ENCODE data around the gene ESM1. TPM values are rescaled to one million over a fixed set of nuclear protein-coding genes. Genes with fewer than 3 reads are reported as not detected.

ESM1 gene
- total RNA-seq, 2 experiments from 2014 or later = not detected

- ChIA-PET CTCF (interaction anchor here (0.6 to 1.7 kb wide), 6 partner anchors 11 to 201 kb away, joined by 3 to 4 read pairs (median 4); no protein-coding TSS in a partner anchor), POLR2A (no interaction called here)
- no peak overlapping the region for H3K27ac Mint-ChIP-seq
- peaks cover 5% of the 10 kb centered on the region for H3K36me3 Mint-ChIP-seq (ENCODE audit: low read depth)
- peaks cover 14% of the 10 kb centered on the region for H3K27me3 Mint-ChIP-seq
- peaks cover 7% of the 10 kb centered on the region for H3K9me3 Mint-ChIP-seq
- no peak for DNase-seq
- no peaks in the 10 kb centered on the region for H3K4me1 Mint-ChIP-seq
- no peak overlapping the region for H3K4me3 Mint-ChIP-seq
Observed at GRCh38 chr5:54969856-54970828, 15.3 kb downstream of the ESM1 start.

- H3K4me3 Mint-ChIP-seq = no peak overlapping the region
- H3K27ac Mint-ChIP-seq = no peak overlapping the region
Observed at GRCh38 chr5:54969242-54969641, 16.2 kb downstream of the ESM1 start.

GRCh38 chr5:54965806-54966205 lies 19.6 kb downstream of the ESM1 start:
- no peak for DNase-seq
- peaks cover 14% of the 10 kb centered on the region for H3K27me3 Mint-ChIP-seq
- H3K4me3 Mint-ChIP-seq = no peak overlapping the region
- no peak overlapping the region for H3K27ac Mint-ChIP-seq
- peaks cover 23% of the 10 kb centered on the region for H3K9me3 Mint-ChIP-seq
- peaks cover 13% of the 10 kb centered on the region for H3K36me3 Mint-ChIP-seq (ENCODE audit: low read depth)
- peaks cover 5% of the 10 kb centered on the region for H3K4me1 Mint-ChIP-seq
- CTCF ChIA-PET = interaction anchor here (0.6 to 3.1 kb wide), 8 partner anchors 9 to 337 kb away, joined by 3 to 15 read pairs (median 4); no protein-coding TSS in a partner anchor
- POLR2A ChIA-PET = no interaction called here

More at GRCh38 chr5:54969242-54969641, 16.2 kb downstream of the ESM1 start:
- H3K4me1 Mint-ChIP-seq = peaks cover 5% of the 10 kb centered on the region
- DNase-seq = no peak
- CTCF ChIA-PET = interaction anchor here (0.6 to 1.7 kb wide), 4 partner anchors 10 to 178 kb away, joined by 3 to 4 read pairs (median 4); no protein-coding TSS in a partner anchor
- peaks cover 10% of the 10 kb centered on the region for H3K27me3 Mint-ChIP-seq
- POLR2A ChIA-PET = no interaction called here
- H3K9me3 Mint-ChIP-seq = peaks cover 13% of the 10 kb centered on the region
- H3K36me3 Mint-ChIP-seq (ENCODE audit: low read depth) = peaks cover 8% of the 10 kb centered on the region

- no peak overlapping the region for H3K4me3 Mint-ChIP-seq
- peaks cover 7% of the 10 kb centered on the region for H3K4me1 Mint-ChIP-seq
- CTCF ChIA-PET = interaction anchor here (0.5 to 3.1 kb wide), 6 partner anchors 11 to 130 kb away, joined by 3 to 15 read pairs (median 4); no protein-coding TSS in a partner anchor
Observed at GRCh38 chr5:54964405-54964804, 21.0 kb downstream of the ESM1 start.

GRCh38 chr5:54959673-54960418 lies 25.5 kb downstream of the ESM1 start:
- Mint-ChIP-seq H3K27me3 (peaks cover 21% of the 10 kb centered on the region), H3K9me3 (peaks cover 20% of the 10 kb centered on the region), H3K4me1 (peaks cover 7% of the 10 kb centered on the region), H3K4me3 (no peak overlapping the region), H3K27ac (no peak overlapping the region), H3K36me3 (ENCODE audit: low read depth) (peaks cover 13% of the 10 kb centered on the region)
- ChIA-PET CTCF (interaction anchor here (0.6 to 3.1 kb wide), 15 partner anchors 10 to 187 kb away, joined by 3 to 27 read pairs (median 3); partner anchors contain the start of gene ESM1), POLR2A (interaction anchor here (1.1 kb wide), 1 partner anchor 76 kb away, joined by 3 read pairs; no protein-coding TSS in a partner anchor)
- peak; percentile 21 for DNase-seq

More at GRCh38 chr5:54964405-54964804, 21.0 kb downstream of the ESM1 start:
- Mint-ChIP-seq H3K27me3 (peaks cover 15% of the 10 kb centered on the region), H3K36me3 (ENCODE audit: low read depth) (peaks cover 14% of the 10 kb centered on the region), H3K9me3 (peaks cover 23% of the 10 kb centered on the region), H3K27ac (no peak overlapping the region)
- POLR2A ChIA-PET = no interaction called here
- DNase-seq = no peak

GRCh38 chr5:54956922-54957321 lies 28.5 kb downstream of the ESM1 start:
- H3K27ac Mint-ChIP-seq = no peak overlapping the region
- no peak for DNase-seq
- CTCF ChIA-PET = interaction anchor here (1.4 to 1.7 kb wide), 2 partner anchors 8 to 12 kb away, joined by 5 to 7 read pairs; no protein-coding TSS in a partner anchor
- peaks cover 9% of the 10 kb centered on the region for H3K36me3 Mint-ChIP-seq (ENCODE audit: low read depth)
- no peak overlapping the region for H3K4me3 Mint-ChIP-seq
- peaks cover 7% of the 10 kb centered on the region for H3K9me3 Mint-ChIP-seq
- peaks cover 23% of the 10 kb centered on the region for H3K27me3 Mint-ChIP-seq
- POLR2A ChIA-PET = no interaction called here
- peaks cover 2% of the 10 kb centered on the region for H3K4me1 Mint-ChIP-seq

- no peak overlapping the region for H3K4me3 Mint-ChIP-seq
- CTCF ChIA-PET = interaction anchor here (0.7 to 1.2 kb wide), 2 partner anchors 35 to 369 kb away, joined by 3 read pairs; no protein-coding TSS in a partner anchor
- H3K27ac Mint-ChIP-seq = no peak overlapping the region
- peaks cover 12% of the 10 kb centered on the region for H3K27me3 Mint-ChIP-seq
- no peak for DNase-seq
- POLR2A ChIA-PET = interaction anchor here (0.5 kb wide), 1 partner anchor 197 kb away, joined by 4 read pairs; no protein-coding TSS in a partner anchor
- H3K9me3 Mint-ChIP-seq = peaks cover 11% of the 10 kb centered on the region
- H3K36me3 Mint-ChIP-seq (ENCODE audit: low read depth) = peaks cover 13% of the 10 kb centered on the region
- H3K4me1 Mint-ChIP-seq = peaks cover 12% of the 10 kb centered on the region
Observed at GRCh38 chr5:54947187-54947586, 38.2 kb downstream of the ESM1 start.

- no peak overlapping the region for H3K4me3 Mint-ChIP-seq
- ChIA-PET CTCF (no interaction called here), POLR2A (no interaction called here)
- peaks cover 13% of the 10 kb centered on the region for H3K36me3 Mint-ChIP-seq (ENCODE audit: low read depth)
- no peak overlapping the region for H3K27ac Mint-ChIP-seq
- peaks cover 14% of the 10 kb centered on the region for H3K27me3 Mint-ChIP-seq
- DNase-seq = no peak
- peaks cover 11% of the 10 kb centered on the region for H3K9me3 Mint-ChIP-seq
- peaks cover 12% of the 10 kb centered on the region for H3K4me1 Mint-ChIP-seq
Observed at GRCh38 chr5:54946306-54946819, 39.0 kb downstream of the ESM1 start.

GRCh38 chr5:54944364-54944763 lies 41.0 kb downstream of the ESM1 start:
- peaks cover 12% of the 10 kb centered on the region for H3K4me1 Mint-ChIP-seq
- ChIA-PET POLR2A (interaction anchor here (0.7 kb wide), 1 partner anchor 130 kb away, joined by 3 read pairs; no protein-coding TSS in a partner anchor), CTCF (interaction anchor here (0.6 to 3.6 kb wide), 35 partner anchors 10 to 549 kb away, joined by 3 to 27 read pairs (median 4); partner anchors contain the start of genes ESM1 and GPX8)
- no peak overlapping the region for H3K27ac Mint-ChIP-seq
- peaks cover 13% of the 10 kb centered on the region for H3K36me3 Mint-ChIP-seq (ENCODE audit: low read depth)
- H3K27me3 Mint-ChIP-seq = peaks cover 13% of the 10 kb centered on the region
- peak; percentile 60 for DNase-seq
- peaks cover 11% of the 10 kb centered on the region for H3K9me3 Mint-ChIP-seq
- no peak overlapping the region for H3K4me3 Mint-ChIP-seq

GRCh38 chr5:54942064-54942778 lies 43.2 kb downstream of the ESM1 start:
- H3K4me1 Mint-ChIP-seq = peaks cover 12% of the 10 kb centered on the region
- POLR2A ChIA-PET = interaction anchor here (0.7 kb wide), 1 partner anchor 33 kb away, joined by 3 read pairs; no protein-coding TSS in a partner anchor

GRCh38 chr5:54936201-54936600 lies 49.2 kb downstream of the ESM1 start:
- Mint-ChIP-seq H3K27me3 (peaks cover 37% of the 10 kb centered on the region), H3K36me3 (ENCODE audit: low read depth) (no peaks in the 10 kb centered on the region), H3K4me3 (no peak overlapping the region), H3K9me3 (no peaks in the 10 kb centered on the region), H3K4me1 (no peaks in the 10 kb centered on the region), H3K27ac (no peak overlapping the region)
- DNase-seq = no peak
- CTCF ChIA-PET = no interaction called here
- POLR2A ChIA-PET = no interaction called here

More at GRCh38 chr5:54942064-54942778, 43.2 kb downstream of the ESM1 start:
- Mint-ChIP-seq H3K27me3 (peaks cover 18% of the 10 kb centered on the region), H3K36me3 (ENCODE audit: low read depth) (peaks cover under 1% of the 10 kb centered on the region), H3K4me3 (no peak overlapping the region), H3K9me3 (peaks cover 3% of the 10 kb centered on the region), H3K27ac (no peak overlapping the region)
- CTCF ChIA-PET = interaction anchor here (2.4 to 3.6 kb wide), 7 partner anchors 12 to 204 kb away, joined by 8 to 27 read pairs (median 15); partner anchors contain the start of gene ESM1
- DNase-seq = no peak

Data from activated CD4-positive, alpha-beta T cell treated with anti-CD3 and anti-CD28 coated beads, Interleukin-2, amount 10 ng/mL, durations not matched to agents 7 days and 5 days (primary cell).